ENCODE data around the gene CEP19. TPM values are rescaled to one million over a fixed set of nuclear protein-coding genes. Genes with fewer than 3 reads are reported as not detected.
A peak's percentile ranks its signal among the peaks of the same experiment; 100 is the strongest.

CEP19 gene, protein sequence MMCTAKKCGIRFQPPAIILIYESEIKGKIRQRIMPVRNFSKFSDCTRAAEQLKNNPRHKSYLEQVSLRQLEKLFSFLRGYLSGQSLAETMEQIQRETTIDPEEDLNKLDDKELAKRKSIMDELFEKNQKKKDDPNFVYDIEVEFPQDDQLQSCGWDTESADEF
- polyA plus RNA-seq (2013): 1.7 and 2.1 TPM in 2 replicates

DNA sequence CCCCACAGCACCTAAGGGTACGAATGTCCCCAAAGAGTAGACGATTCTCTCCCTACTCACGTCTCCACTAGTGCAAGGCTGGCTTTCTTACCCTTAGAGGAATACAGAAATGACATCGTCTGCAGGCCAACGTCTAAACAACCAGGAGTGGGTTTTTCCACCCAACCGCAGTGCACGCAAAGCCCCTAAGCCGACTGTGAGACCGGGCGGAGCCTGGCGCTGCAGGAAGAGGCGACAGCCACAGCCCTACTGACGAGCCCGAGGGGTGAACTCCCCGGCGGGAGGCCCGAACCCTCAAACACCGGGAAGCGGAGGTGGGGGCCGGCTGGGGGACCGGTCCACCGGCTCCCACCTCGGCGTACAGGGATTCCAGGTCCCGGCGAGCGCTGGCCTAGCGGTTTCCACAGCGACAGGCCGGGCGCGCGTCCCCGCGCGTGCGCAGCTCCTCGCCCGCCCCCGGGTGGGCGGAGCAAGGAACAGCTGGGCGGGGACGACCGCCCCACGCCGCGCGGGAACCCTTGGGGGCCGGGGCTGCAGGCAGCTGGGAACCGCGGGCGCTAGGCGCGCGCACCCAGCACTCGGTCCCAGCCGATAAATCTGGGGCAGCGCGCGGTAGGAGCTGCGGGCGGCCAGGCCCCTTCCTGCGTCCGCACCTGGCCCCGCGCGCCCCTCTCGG is at the start of gene CEP19, which contains the start of gene PIGX:
TSS of gene CEP19 (minus strand) at position 413 of the 676 bp plus-strand sequence. CDS start 3,593 bp downstream, outside the sequence.
TSS of gene PIGX (plus strand) at position 540 of the 676 bp plus-strand sequence.
- Histone ChIP-seq H2BK12ac (ENCODE audit: low read length) (no peak within 1 kb of the TSS), H3K79me1 (ENCODE audit: low read length) (peaks cover 8% of the 10 kb centered on the region), H2BK120ac (ENCODE audit: insufficient read depth, low read length, poor library complexity) (peak within 1 kb of the TSS; percentile 90), H3K36me3 (ENCODE audit: control insufficient read depth in 1 of 2, insufficient read depth in 2 of 2, low read length in 2 of 2) (no peaks in the 10 kb centered on the region), H3K14ac (ENCODE audit: low read length) (peak within 1 kb of the TSS; percentile 83), H2BK5ac (ENCODE audit: low read depth, low read length, poor library complexity) (peak within 1 kb of the TSS; percentile 74), H3K27me3 (ENCODE audit: insufficient read depth, low read length) (no peaks in the 10 kb centered on the region), H3K9me3 (ENCODE audit: insufficient read depth, low read depth, low read length) (no peaks in the 10 kb centered on the region), H4K8ac (ENCODE audit: low read depth, low read length) (peak within 1 kb of the TSS; percentile 86), H2AFZ (ENCODE audit: insufficient read depth, low read length, poor library complexity) (peak within 1 kb of the TSS; percentile 95), H3K9ac (ENCODE audit: low read length) (peak within 1 kb of the TSS; percentile 89), H3K23ac (ENCODE audit: low read length) (no peak within 1 kb of the TSS), H3K18ac (ENCODE audit: low read length) (peak within 1 kb of the TSS; percentile 83), H3K4me2 (ENCODE audit: low read length) (peak within 1 kb of the TSS; percentile 77), H4K91ac (ENCODE audit: low read depth, low read length) (peak within 1 kb of the TSS; percentile 90), H3K4me3 (ENCODE audit: low read depth, low read length) (peak within 1 kb of the TSS; percentile 94), H3K79me2 (ENCODE audit: control insufficient read depth, insufficient read depth, low read length, poor library complexity) (peaks cover 4% of the 10 kb centered on the region), H3K4me1 (ENCODE audit: control insufficient read depth in 1 of 2, insufficient read depth in 2 of 2, low read length in 2 of 2) (peaks cover 0 to 4% of the 10 kb centered on the region in 2 experiments), H2AK5ac (ENCODE audit: low read length) (no peak within 1 kb of the TSS), H4K12ac (ENCODE audit: low read depth, low read length) (peak within 1 kb of the TSS; percentile 87), H3K27ac (ENCODE audit: low read depth, low read length) (peak within 1 kb of the TSS; percentile 80), H3K4ac (ENCODE audit: low read depth, low read length) (peak within 1 kb of the TSS; percentile 67)
- peak; percentile 69 to 91 for DNase-seq
- WGBS (ENCODE audit: extremely low coverage, insufficient coverage, insufficient read length): no CpG with 5 or more reads among the region's 68 CpGs

DNA sequence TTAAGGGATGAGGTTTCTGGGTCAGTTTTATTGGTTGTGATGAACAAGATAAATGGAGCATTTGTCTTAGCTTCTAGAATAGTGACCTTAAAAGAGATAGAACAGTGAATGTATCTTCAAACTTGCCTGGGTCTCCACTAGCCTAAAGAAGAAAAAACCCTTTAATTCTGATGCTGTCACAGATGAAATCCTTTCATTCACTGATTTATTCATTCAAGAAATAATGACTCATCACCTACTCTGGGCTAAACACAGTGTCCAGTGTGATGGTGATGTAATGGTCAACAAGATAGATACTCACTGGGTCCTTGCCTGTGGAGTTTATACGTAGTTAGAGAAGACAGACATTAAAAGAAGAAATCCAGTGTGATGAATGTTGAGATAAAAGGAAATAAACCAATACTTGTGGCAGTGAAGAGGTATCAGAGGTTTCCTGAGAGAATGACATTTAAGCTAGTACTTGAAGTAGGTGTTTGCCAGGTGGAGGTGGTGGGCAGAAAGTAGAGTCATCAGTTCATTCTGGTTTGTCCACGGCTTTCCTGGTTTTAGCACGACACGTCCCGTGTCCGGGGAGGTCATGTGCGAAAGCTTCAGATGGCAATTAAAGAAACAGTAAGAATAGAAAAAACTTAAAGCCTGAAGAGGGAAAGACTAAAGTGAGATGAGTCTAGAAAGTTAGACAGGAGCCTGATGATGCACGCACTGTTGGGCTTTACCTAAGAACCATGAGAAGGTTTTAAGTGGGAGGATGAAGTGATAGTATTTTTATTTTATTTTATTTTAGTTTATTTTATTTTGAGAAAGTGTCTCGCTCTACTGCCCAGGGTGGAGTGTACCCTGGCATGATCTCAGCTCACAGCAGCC is 46.1 kb upstream of the CEP19 start:
- H2AFZ ChIP-seq (ENCODE audit: insufficient read depth, low read length, poor library complexity): no peak overlapping the region
- no CpG with 5 or more reads among the region's 9 CpGs for WGBS (ENCODE audit: extremely low coverage, insufficient coverage, insufficient read length)
- no peak overlapping the region for H3K9ac ChIP-seq (ENCODE audit: low read length)

DNA sequence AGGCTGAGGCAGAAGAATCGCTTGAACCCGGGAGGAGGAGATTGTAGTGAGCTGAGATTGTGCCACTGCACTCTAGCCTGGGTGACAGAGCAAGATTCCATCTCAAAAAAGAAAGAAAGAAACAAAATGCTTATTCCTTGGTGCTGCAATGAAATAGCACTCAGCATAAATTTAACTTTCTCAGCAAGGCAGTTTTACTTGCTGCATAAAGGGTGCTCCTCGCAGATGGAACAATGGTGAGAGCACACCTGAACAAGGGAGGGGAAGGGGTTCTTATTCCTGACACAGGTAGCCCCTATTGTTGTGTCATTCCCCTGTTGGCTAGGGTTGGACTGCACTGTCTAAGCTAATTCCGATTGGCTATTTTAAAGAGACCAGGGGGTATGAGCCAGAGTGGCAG is 44.7 kb upstream of the CEP19 start:
- no peaks in the 10 kb centered on the region for H3K27me3 ChIP-seq (ENCODE audit: insufficient read depth, low read length)
- no peak overlapping the region for H3K27ac ChIP-seq (ENCODE audit: low read depth, low read length)
- no peak overlapping the region for H4K12ac ChIP-seq (ENCODE audit: low read depth, low read length)
- H3K79me1 ChIP-seq (ENCODE audit: low read length): peaks cover 11% of the 10 kb centered on the region
- no peak overlapping the region for H3K14ac ChIP-seq (ENCODE audit: low read length)
- no peak overlapping the region for H2AFZ ChIP-seq (ENCODE audit: insufficient read depth, low read length, poor library complexity)
- H3K4ac ChIP-seq (ENCODE audit: low read depth, low read length): peak overlapping the region; percentile 70
- H2BK120ac ChIP-seq (ENCODE audit: insufficient read depth, low read length, poor library complexity): no peak overlapping the region
- no peak overlapping the region for H4K8ac ChIP-seq (ENCODE audit: low read depth, low read length)
- no peak overlapping the region for H2BK12ac ChIP-seq (ENCODE audit: low read length)
- H3K4me3 ChIP-seq (ENCODE audit: low read depth, low read length): no peak overlapping the region
- H3K4me2 ChIP-seq (ENCODE audit: low read length): no peak overlapping the region
- no peak for DNase-seq
- H3K36me3 ChIP-seq (ENCODE audit: control insufficient read depth in 1 of 2, insufficient read depth in 2 of 2, low read length in 2 of 2): peaks cover 3 to 10% of the 10 kb centered on the region in 2 experiments
- no CpG with 5 or more reads among the region's 4 CpGs for WGBS (ENCODE audit: extremely low coverage, insufficient coverage, insufficient read length)
- H2BK5ac ChIP-seq (ENCODE audit: low read depth, low read length, poor library complexity): no peak overlapping the region
- H4K91ac ChIP-seq (ENCODE audit: low read depth, low read length): no peak overlapping the region
- no peak overlapping the region for H2AK5ac ChIP-seq (ENCODE audit: low read length)
- H3K18ac ChIP-seq (ENCODE audit: low read length): no peak overlapping the region
- H3K9ac ChIP-seq (ENCODE audit: low read length): no peak overlapping the region
- peaks cover 5 to 14% of the 10 kb centered on the region in 2 experiments for H3K4me1 ChIP-seq (ENCODE audit: control insufficient read depth in 1 of 2, insufficient read depth in 2 of 2, low read length in 2 of 2)
- H3K9me3 ChIP-seq (ENCODE audit: insufficient read depth, low read depth, low read length): peaks cover 5% of the 10 kb centered on the region
- no peak overlapping the region for H3K23ac ChIP-seq (ENCODE audit: low read length)
- peaks cover 18% of the 10 kb centered on the region for H3K79me2 ChIP-seq (ENCODE audit: control insufficient read depth, insufficient read depth, low read length, poor library complexity)

More for the DNA sequence above, 46.1 kb upstream of the CEP19 start:
- DNase-seq: no peak
- H3K18ac ChIP-seq (ENCODE audit: low read length): no peak overlapping the region
- H3K23ac ChIP-seq (ENCODE audit: low read length): no peak overlapping the region
- H4K12ac ChIP-seq (ENCODE audit: low read depth, low read length): no peak overlapping the region
- H2AK5ac ChIP-seq (ENCODE audit: low read length): no peak overlapping the region
- no peak overlapping the region for H3K27ac ChIP-seq (ENCODE audit: low read depth, low read length)
- H2BK5ac ChIP-seq (ENCODE audit: low read depth, low read length, poor library complexity): no peak overlapping the region
- H3K36me3 ChIP-seq (ENCODE audit: control insufficient read depth in 1 of 2, insufficient read depth in 2 of 2, low read length in 2 of 2): peaks cover 3 to 10% of the 10 kb centered on the region in 2 experiments
- no peak overlapping the region for H2BK120ac ChIP-seq (ENCODE audit: insufficient read depth, low read length, poor library complexity)
- H3K4me2 ChIP-seq (ENCODE audit: low read length): no peak overlapping the region
- peaks cover 15% of the 10 kb centered on the region for H3K79me2 ChIP-seq (ENCODE audit: control insufficient read depth, insufficient read depth, low read length, poor library complexity)
- H3K4me1 ChIP-seq (ENCODE audit: control insufficient read depth in 1 of 2, insufficient read depth in 2 of 2, low read length in 2 of 2): peaks cover 2 to 9% of the 10 kb centered on the region in 2 experiments
- H3K9me3 ChIP-seq (ENCODE audit: insufficient read depth, low read depth, low read length): peaks cover 5% of the 10 kb centered on the region
- H2BK12ac ChIP-seq (ENCODE audit: low read length): no peak overlapping the region
- H4K91ac ChIP-seq (ENCODE audit: low read depth, low read length): no peak overlapping the region
- H3K27me3 ChIP-seq (ENCODE audit: insufficient read depth, low read length): no peaks in the 10 kb centered on the region
- no peak overlapping the region for H3K4me3 ChIP-seq (ENCODE audit: low read depth, low read length)
- no peak overlapping the region for H4K8ac ChIP-seq (ENCODE audit: low read depth, low read length)
- peaks cover 11% of the 10 kb centered on the region for H3K79me1 ChIP-seq (ENCODE audit: low read length)
- peak overlapping the region; percentile 93 for H3K4ac ChIP-seq (ENCODE audit: low read depth, low read length)
- H3K14ac ChIP-seq (ENCODE audit: low read length): no peak overlapping the region

Measured in trophoblast cell (in vitro differentiated cells and primary cell).